PFSK-1 (cell line): Measurements from ENCODE around the gene LHPP.

ENCODE experiments used
- FOXP2 ChIP-seq: optimal IDR thresholded peaks from 2 replicates; pipeline ENCODE3; 2011; ENCODE audit warnings: borderline replicate concordance, control low read depth, inconsistent platforms; ENCODE audit not compliant: insufficient read depth; ENCODE audit errors: extremely low read length, extremely low read depth
- POLR2AphosphoS5 ChIP-seq: IDR thresholded peaks from 2 replicates; pipeline ENCODE4 v1.6.1; 2012; ENCODE audit warnings: low read depth, mild to moderate bottlenecking, control low read depth, low read length, moderate library complexity
- REST ChIP-seq, 2 experiments: IDR thresholded peaks; 2 replicates each; pipeline versions ENCODE4 v1.6.1 to v1.8.0; 2011 to 2012; ENCODE audit warnings: low read depth in 2 of 2, low read length in 2 of 2, control low read depth in 1 of 2, inconsistent platforms in 1 of 2, mild to moderate bottlenecking in 1 of 2, moderate library complexity in 1 of 2; ENCODE audit not compliant: insufficient read depth in 1 of 2
- SIN3A ChIP-seq: IDR thresholded peaks from 2 replicates; pipeline ENCODE4 v1.6.1; 2012; ENCODE audit warnings: mild to moderate bottlenecking, low read length, moderate library complexity, borderline replicate concordance; ENCODE audit not compliant: insufficient read depth
- TAF1 ChIP-seq: IDR thresholded peaks from 2 replicates; pipeline ENCODE4 v1.6.1; 2012; ENCODE audit warnings: low read length, control low read depth, borderline replicate concordance; ENCODE audit not compliant: insufficient read depth

Gene LHPP

GRCh38 chr10:124576526-124577420, 115.2 kb downstream of the LHPP start:
- no peak for TF ChIP-seq REST (IDR thresholded peaks at IDR 0.05; ENCODE audit: insufficient read depth in 1 of 2, low read depth in 2 of 2, low read length in 2 of 2)

DNA sequence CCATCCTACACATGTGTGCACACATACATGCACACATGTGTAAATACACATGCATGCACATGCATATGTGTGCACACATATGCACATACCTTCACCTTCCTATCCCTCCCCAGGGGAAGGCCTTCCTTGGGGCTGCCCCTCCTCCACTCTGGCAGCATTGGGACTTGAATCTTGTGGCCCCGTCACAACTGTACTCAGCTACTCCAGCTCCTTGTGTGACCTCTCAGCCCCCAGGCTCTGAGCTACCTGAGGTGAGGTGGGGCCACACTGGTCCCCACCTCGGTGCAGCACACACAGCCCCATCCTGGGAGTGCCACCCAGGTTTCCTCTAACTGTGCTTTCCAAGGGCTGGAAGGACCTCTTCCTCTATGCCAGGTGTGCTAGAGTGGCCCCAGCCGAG, 116.0 kb downstream of the LHPP start:
- TF ChIP-seq POLR2AphosphoS5 (no peak), TAF1 (no peak), REST (IDR thresholded peaks at IDR 0.05; ENCODE audit: insufficient read depth in 1 of 2, low read depth in 2 of 2, low read length in 2 of 2) (no peak), FOXP2 (no peak), SIN3A (no peak)

DNA sequence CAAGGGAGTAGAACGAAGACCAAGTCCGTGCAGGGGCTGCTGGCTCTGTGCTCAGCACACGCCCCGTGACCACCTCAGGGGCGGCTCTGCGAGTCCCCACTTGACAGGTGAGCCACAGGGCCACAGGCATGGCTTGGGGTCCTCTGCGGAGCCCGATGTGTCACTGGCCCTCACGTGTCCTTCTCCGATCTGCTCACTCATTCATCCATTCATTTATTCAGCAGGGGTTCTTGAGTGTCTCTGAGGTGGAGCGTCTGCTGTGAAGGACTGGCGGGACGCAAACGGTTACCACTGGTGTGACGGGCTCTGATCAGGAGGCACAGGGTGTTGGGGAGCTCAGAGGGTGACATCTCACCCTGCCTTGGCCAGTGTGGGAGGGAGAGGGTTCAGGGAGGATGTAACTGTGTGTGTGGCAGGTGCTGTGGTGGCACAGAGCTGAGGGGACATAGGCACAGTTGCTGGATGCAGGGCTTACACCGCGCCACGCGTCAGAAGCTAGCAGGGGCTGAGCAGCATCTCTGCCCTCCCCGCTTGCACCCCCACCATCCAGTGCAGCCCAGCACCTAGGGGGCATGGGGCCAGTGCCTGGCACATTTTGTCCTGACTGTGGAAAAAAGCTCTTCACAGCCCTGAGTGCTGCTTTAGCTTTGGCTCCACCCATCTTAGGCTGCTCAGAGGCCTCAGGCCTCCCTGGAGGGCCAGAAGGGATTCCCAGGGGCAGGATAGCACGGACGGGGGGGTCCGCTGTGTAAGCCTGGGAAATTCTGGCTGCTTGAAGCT, 116.8 kb downstream of the LHPP start:
- TF ChIP-seq SIN3A, result no peak
- no peak for TF ChIP-seq FOXP2
- TF ChIP-seq REST (IDR thresholded peaks at IDR 0.05; ENCODE audit: insufficient read depth in 1 of 2, low read depth in 2 of 2, low read length in 2 of 2), result no peak
- no peak for TF ChIP-seq TAF1
- TF ChIP-seq POLR2AphosphoS5, result no peak

GRCh38 chr10:124579011-124579399, 117.4 kb downstream of the LHPP start:
- TF ChIP-seq TAF1 (no peak), POLR2AphosphoS5 (no peak), REST (IDR thresholded peaks at IDR 0.05; ENCODE audit: insufficient read depth in 1 of 2, low read depth in 2 of 2, low read length in 2 of 2) (no peak), SIN3A (no peak), FOXP2 (no peak)
